ENCODE results near the gene GPHN. TPM values are rescaled to one million over a fixed set of nuclear protein-coding genes. Genes with fewer than 3 reads are reported as not detected.

Gene GPHN
- total RNA-seq, 6 donors from 2014 or later = 24.4 to 45.1 (median 31.5) TPM

- ATAC-seq (ENCODE audit: low FRiP score in 2 of 2) (no peak), DNase-seq (no peak)
- TF ChIP-seq POLR2A (IDR thresholded peaks at IDR 0.05) (no peak), CTCF (IDR thresholded peaks at IDR 0.05) (no peak), POLR2AphosphoS5 (IDR thresholded peaks at IDR 0.05) (no peak), EP300 (IDR thresholded peaks at IDR 0.05) (no peak)
- WGBS, 2 donors = 96 to 100% methylated on average over 1 of the region's 1 CpG
- no peaks in the 10 kb centered on the region for H3K9me3 ChIP-seq
- no peaks in the 10 kb centered on the region for H3K27me3 ChIP-seq
- H3K27ac ChIP-seq = no peak overlapping the region
- no peaks in the 10 kb centered on the region for H3K36me3 ChIP-seq
- H3K4me1 ChIP-seq = no peaks in the 10 kb centered on the region
- H3K4me3 ChIP-seq = no peak overlapping the region
Observed at GRCh38 chr14:66910311-66910840, 402.4 kb downstream of the GPHN start.

GRCh38 chr14:66916421-66916820 is 408.5 kb downstream of the GPHN start:
- Histone ChIP-seq H3K27me3 (no peaks in the 10 kb centered on the region), H3K9me3 (no peaks in the 10 kb centered on the region), H3K36me3 (peaks cover 0 to 8% (median 3%) of the 10 kb centered on the region in 4 donors), H3K4me3 (no peak overlapping the region), H3K4me1 (no peaks in the 10 kb centered on the region), H3K27ac (no peak overlapping the region)
- no peak for TF ChIP-seq CTCF (IDR thresholded peaks at IDR 0.05)
- no peak for TF ChIP-seq EP300 (IDR thresholded peaks at IDR 0.05)
- TF ChIP-seq POLR2A (IDR thresholded peaks at IDR 0.05) = no peak
- TF ChIP-seq POLR2AphosphoS5 (IDR thresholded peaks at IDR 0.05) = no peak
- ATAC-seq (ENCODE audit: low FRiP score in 2 of 2) (no peak), DNase-seq (no peak)
- WGBS, 2 donors = 88 to 89% methylated on average over 1 of the region's 1 CpG

GRCh38 chr14:66918527-66918926 is 410.6 kb downstream of the GPHN start:
- TF ChIP-seq CTCF (IDR thresholded peaks at IDR 0.05) (no peak), POLR2A (IDR thresholded peaks at IDR 0.05) (no peak), EP300 (IDR thresholded peaks at IDR 0.05) (no peak)
- 93 to 95% methylated on average over 5 of the region's 5 CpGs for WGBS, 2 donors
- Histone ChIP-seq H3K36me3 (peaks cover 0 to 16% (median 9%) of the 10 kb centered on the region in 4 donors), H3K4me3 (no peak overlapping the region), H3K4me1 (no peaks in the 10 kb centered on the region), H3K9me3 (no peaks in the 10 kb centered on the region), H3K27me3 (no peaks in the 10 kb centered on the region), H3K27ac (no peak overlapping the region)
- ATAC-seq (ENCODE audit: low FRiP score in 2 of 2) (no peak), DNase-seq (no peak)

- 100% methylated on average over 1 of the region's 1 CpG for WGBS, 2 donors
Observed at GRCh38 chr14:66920196-66920595, 412.2 kb downstream of the GPHN start.

More at GRCh38 chr14:66920196-66920595, 412.2 kb downstream of the GPHN start:
- H3K9me3 ChIP-seq = no peaks in the 10 kb centered on the region
- H3K27me3 ChIP-seq = no peaks in the 10 kb centered on the region
- peaks cover 0 to 23% (median 9%) of the 10 kb centered on the region in 4 donors for H3K36me3 ChIP-seq
- no peak overlapping the region for H3K27ac ChIP-seq
- no peak for TF ChIP-seq CTCF (IDR thresholded peaks at IDR 0.05)
- no peak for TF ChIP-seq POLR2AphosphoS5 (IDR thresholded peaks at IDR 0.05)
- no peak for TF ChIP-seq POLR2A (IDR thresholded peaks at IDR 0.05)
- no peak for TF ChIP-seq EP300 (IDR thresholded peaks at IDR 0.05)
- DNase-seq (no peak), ATAC-seq (ENCODE audit: low FRiP score in 2 of 2) (no peak)
- no peaks in the 10 kb centered on the region for H3K4me1 ChIP-seq
- no peak overlapping the region for H3K4me3 ChIP-seq

Data from upper lobe of left lung (tissue), 6 donors.